ENCODE results near the gene KEL.

Gene KEL

GRCh38 chr7:142960955-142961512 is 1.1 kb downstream of the KEL start:
- DNase-seq, result no peak

- no peak for DNase-seq
These were observed 3.0 kb downstream of the KEL start for GRCh38 chr7:142959202-142959601.

- no peak for DNase-seq
These were observed 4.4 kb downstream of the KEL start for GRCh38 chr7:142957723-142958122.

GRCh38 chr7:142956951-142957623 is 5.1 kb downstream of the KEL start:
- DNase-seq, result no peak

DNA sequence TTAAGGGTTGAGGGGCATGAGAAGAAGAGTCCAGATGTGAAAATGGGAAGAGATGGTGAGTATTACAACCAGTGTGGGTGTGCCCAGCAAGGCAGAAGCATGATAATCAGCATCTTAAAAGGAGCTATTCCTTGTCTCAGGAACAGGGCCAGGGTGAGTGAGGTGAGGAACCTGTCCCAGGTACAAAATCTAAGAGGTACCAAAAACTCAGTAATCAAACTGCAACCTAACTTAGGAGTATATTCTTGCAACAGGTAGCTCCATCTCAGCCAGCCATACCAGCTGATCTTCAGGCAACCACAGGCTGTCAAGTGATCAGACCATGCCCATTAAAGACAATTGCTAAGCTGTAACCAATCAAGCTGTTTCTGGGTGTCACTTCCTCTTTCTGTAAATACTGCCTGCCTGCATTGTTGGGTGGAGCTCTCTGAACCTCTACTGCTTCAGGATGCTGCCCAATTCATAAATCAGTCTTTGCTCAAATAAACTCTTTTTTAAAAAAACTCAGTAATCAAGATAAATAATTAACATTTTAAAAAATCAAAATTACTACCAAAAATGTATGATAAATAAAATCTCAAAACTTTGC is 7.4 kb downstream of the KEL start:
- DNase-seq, result no peak

GRCh38 chr7:142950235-142950634 is 11.9 kb downstream of the KEL start:
- DNase-seq, result no peak

- no peak for DNase-seq
These were observed 13.6 kb downstream of the KEL start for GRCh38 chr7:142948603-142949002.

DNA sequence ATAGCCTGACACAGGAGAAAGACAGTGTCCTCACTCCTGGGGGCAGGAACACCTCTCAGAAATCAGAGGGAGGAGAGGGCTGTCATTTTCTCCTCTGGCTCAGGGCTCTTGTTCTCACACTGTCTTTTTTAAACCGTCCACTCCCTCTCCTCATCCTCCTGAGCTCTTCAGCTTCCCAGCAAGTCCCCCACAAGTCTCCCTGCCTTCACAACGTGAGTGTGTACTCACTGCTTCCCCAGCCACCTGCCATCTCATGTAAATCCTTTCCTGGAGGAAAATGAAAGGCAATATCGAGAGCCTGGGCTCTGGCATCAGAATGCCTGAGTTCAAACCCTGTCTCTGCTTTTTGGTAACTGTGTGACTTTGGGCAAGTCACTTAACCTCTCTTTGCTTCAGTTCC is 17.2 kb downstream of the KEL start:
- DNase-seq, result no peak

GRCh38 chr7:142943706-142944268 is 18.4 kb downstream of the KEL start:
- no peak for DNase-seq

- no peak for DNase-seq
These were observed 19.4 kb downstream of the KEL start for GRCh38 chr7:142942746-142943145.

DNA sequence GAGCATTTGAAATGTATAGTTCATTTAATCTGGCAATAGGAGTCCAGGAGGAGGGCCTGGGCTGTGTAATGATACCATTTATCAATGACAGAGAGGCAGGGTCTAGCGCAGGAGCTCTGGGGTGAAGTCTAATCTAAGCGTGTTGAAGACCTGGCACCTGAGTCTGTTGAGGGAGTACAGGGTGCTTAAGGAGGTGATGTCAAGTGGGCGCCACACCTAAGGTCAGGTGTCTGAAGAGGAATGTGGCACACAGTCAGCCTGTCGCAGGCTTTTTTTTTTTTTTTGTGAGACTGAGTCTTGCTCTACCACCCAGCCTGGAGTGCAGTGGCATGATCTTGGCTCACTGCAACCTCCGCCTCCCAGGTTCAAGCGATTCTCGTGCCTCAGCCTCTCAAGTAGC is 20.6 kb downstream of the KEL start:
- no peak for DNase-seq

DNA sequence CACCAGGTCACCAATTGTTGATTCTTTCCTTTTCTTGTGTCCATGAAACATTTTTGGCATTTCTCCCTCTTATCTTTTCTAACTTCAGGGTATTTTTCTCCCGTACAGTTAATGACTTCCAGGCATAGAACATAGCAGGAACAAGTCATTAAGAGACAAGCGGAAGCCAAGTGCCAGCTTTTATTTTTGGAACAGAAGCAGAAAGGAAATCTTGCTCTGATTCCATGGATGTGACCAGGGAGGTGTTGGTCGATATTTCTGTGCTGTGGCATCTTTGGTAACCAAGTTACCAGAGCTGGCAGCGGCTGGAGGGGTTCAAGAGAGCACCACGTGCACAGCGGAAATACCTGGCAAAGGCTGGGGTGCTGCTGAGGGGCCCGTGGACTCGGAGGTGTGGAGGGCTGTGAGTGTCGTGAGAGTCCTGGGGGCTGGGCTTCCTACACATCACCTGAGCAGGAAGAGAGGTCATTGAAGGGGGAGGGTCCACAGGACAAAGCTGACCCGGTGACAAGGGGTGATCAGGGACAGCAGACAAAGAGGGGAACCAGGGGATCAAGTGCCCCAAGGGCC is 21.1 kb downstream of the KEL start:
- DNase-seq, result no peak

- no peak for DNase-seq
These were observed 22.8 kb downstream of the KEL start, which contains the start of gene LLCFC1 for GRCh38 chr7:142939226-142939910. Gene LLCFC1 (plus strand): TSS chr7:142939484. CDS start chr7:142939622, 138 bp downstream.

GRCh38 chr7:142938611-142939010 is 23.6 kb downstream of the KEL start:
- DNase-seq, result no peak

GRCh38 chr7:142935941-142936565 is 26.1 kb downstream of the KEL start:
- no peak for DNase-seq

GRCh38 chr7:142934056-142934455 is 28.1 kb downstream of the KEL start:
- no peak for DNase-seq

- no peak for DNase-seq
These were observed 28.5 kb downstream of the KEL start, which contains the start of gene TRPV5 for GRCh38 chr7:142933624-142934023. Gene TRPV5 (minus strand): TSS chr7:142933746. CDS start chr7:142933459, 287 bp downstream.

GRCh38 chr7:142933092-142933475 is 29.1 kb downstream of the KEL start:
- DNase-seq, result no peak

- DNase-seq, result no peak
These were observed 29.6 kb downstream of the KEL start for GRCh38 chr7:142932386-142933091.

GRCh38 chr7:142930126-142930730 is 31.9 kb downstream of the KEL start:
- no peak for DNase-seq

DNA sequence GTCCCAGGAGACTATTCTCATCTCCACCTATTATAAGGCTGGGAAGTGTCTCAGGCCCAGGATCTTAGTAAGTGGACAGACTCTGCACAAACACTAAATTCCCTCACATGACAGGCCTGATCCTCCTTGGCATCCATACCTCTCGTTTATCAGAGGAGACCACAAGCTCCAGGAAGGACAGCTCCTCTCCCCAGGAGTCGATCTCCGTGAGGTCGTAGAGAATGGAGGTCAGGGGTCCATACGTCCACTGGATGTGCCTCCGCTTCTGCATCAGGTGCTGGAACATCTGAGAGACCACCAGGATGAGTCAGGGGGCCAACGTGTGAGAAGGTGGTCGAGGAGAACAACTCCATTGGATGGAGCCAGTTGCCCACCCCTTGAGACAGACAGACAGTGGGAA is 34.2 kb downstream of the KEL start:
- DNase-seq, result no peak

Measured in NCI-H1694 treated with DMSO at 0.1 percent for 48 hours (cell line).